22Rv1 (cell line): Measurements from ENCODE around the gene NDE1.

Experiments used
- CTCF ChIP-seq: fragments of 450-650 bp; IDR thresholded peaks from 2 replicates; pipeline ENCODE4 v1.5.1; 2017; ENCODE audit warnings: mild to moderate bottlenecking
- ZFX ChIP-seq: fragments of 450-650 bp; IDR thresholded peaks from 2 replicates; pipeline ENCODE4 v1.6.1; 2017; ENCODE audit warnings: antibody characterized with exemption, borderline replicate concordance

- TF ChIP-seq CTCF, result no peak
- no peak for TF ChIP-seq ZFX
Observed at GRCh38 chr16:15616012-15616411, 34.0 kb upstream of the NDE1 start.
